HepG2 (cell line): Measurements from ENCODE around the gene ERCC4. TPM values are rescaled to one million over a fixed set of nuclear protein-coding genes. Genes with fewer than 3 reads are reported as not detected.
A peak's percentile ranks its signal among the peaks of the same experiment; 100 is the strongest.

Experiments used
- ATAC-seq: fragments of 200-7000 bp; cut with Tn5 transposase; 3 replicates; pipeline ENCODE4 v1.9.1; 2020; ENCODE audit warnings: mild to moderate bottlenecking, moderate library complexity
- BruUV-seq: library from RNA; stranded (reverse); fragments of 400-500 nt; replicated peaks from 2 replicates; lab custom pipeline; 2021; lab: Mats Ljungman, UMichigan
- CTCF ChIA-PET: fragments of 300-600 bp; formaldehyde crosslinking; extraction: SDS; loops from one replicate; lab custom pipeline; 2021; ENCODE audit warnings: low total read pairs, inconsistent platforms, low intra/inter-chr PET ratio; lab: Yijun Ruan, JAX
- POLR2A ChIA-PET: fragments of 350-600 bp; sonication (Branson Sonifier 250); formaldehyde crosslinking; loops from one replicate; lab custom pipeline; 2020; ENCODE audit warnings: antibody characterized with exemption, inconsistent platforms; lab: Yijun Ruan, JAX
- DNase-seq: peaks from one replicate; pipeline ENCODE4 v3.0.0-alpha.2; 2015; ENCODE audit warnings: low spot score
- FAIRE-seq: peaks from 3 replicates; lab custom pipeline; 2011; peaks lifted over from hg19 to GRCh38; lab: Jason Lieb, UNC
- H2AFZ ChIP-seq: one replicate; pipeline ENCODE4 v1.6.1; 2011; ENCODE audit warnings: low read length, inconsistent platforms
- H3K27ac ChIP-seq: fragments of 300-600 bp; 3 replicates; pipeline ENCODE4 v1.8.0; 2011; ENCODE audit warnings: mixed run types, mild to moderate bottlenecking, mixed read lengths, low read length, inconsistent platforms; ENCODE audit not compliant: insufficient read depth; ENCODE audit errors: extremely low read length
- H3K27me3 ChIP-seq, 2 experiments: fragments of 200-600 bp in 1 of 2; 2 replicates in 1 of 2; 3 replicates in 1 of 2; pipeline versions ENCODE4 v1.6.0 to v1.8.0; 2011; ENCODE audit warnings: low read length in 2 of 2, mild to moderate bottlenecking in 2 of 2, moderate library complexity in 2 of 2, inconsistent platforms in 1 of 2; ENCODE audit not compliant: insufficient read depth in 2 of 2, control insufficient read depth in 1 of 2
- H3K36me3 ChIP-seq, 2 experiments: fragments of 200-600 bp in 1 of 2; replicated peaks in 1 of 2; 2 replicates in 1 of 2; 3 replicates in 1 of 2; pipeline versions ENCODE4 v1.5.1 to v1.8.0; 2011; ENCODE audit warnings: low read length in 2 of 2, inconsistent platforms in 1 of 2; ENCODE audit not compliant: insufficient read depth in 2 of 2, control insufficient read depth in 1 of 2
- H3K4me1 ChIP-seq: 2 replicates; pipeline ENCODE4 v1.5.1; 2012; ENCODE audit warnings: low read length, inconsistent platforms; ENCODE audit not compliant: insufficient read depth
- H3K4me2 ChIP-seq: 2 replicates; pipeline ENCODE4 v1.6.0; 2011; ENCODE audit warnings: low read depth, low read length, inconsistent platforms
- H3K4me3 ChIP-seq, 3 experiments: fragments of 200-600 bp in 1 of 3; sonication (generic), shearing (Covaris generic) in 1 of 3; replicated peaks in 1 of 3; 2 replicates each; pipeline ENCODE4 v1.5.1; 2011 to 2016; ENCODE audit warnings: low read length in 3 of 3, inconsistent platforms in 2 of 3, low read depth in 2 of 3, mild to moderate bottlenecking in 2 of 3, control low read depth in 1 of 3, mixed read lengths in 1 of 3; ENCODE audit not compliant: insufficient read depth in 1 of 3
- H3K79me2 ChIP-seq: one replicate; pipeline ENCODE4 v1.6.1; 2011; ENCODE audit warnings: low read length, inconsistent platforms; ENCODE audit not compliant: insufficient read depth
- H3K9ac ChIP-seq: 2 replicates; pipeline ENCODE4 v1.6.0; 2011; ENCODE audit warnings: mild to moderate bottlenecking, low read depth, low read length, inconsistent platforms; ENCODE audit not compliant: insufficient read depth
- H3K9me3 ChIP-seq: 2 replicates; pipeline ENCODE4 v1.5.1; 2012; ENCODE audit warnings: mild to moderate bottlenecking, low read length
- H4K20me1 ChIP-seq: 2 replicates; pipeline ENCODE4 v1.6.0; 2011; ENCODE audit warnings: inconsistent platforms, mild to moderate bottlenecking, low read length, moderate library complexity; ENCODE audit not compliant: insufficient read depth
- KDM3A ChIP-seq: IDR thresholded peaks from 2 replicates; pipeline ENCODE4 v1.6.1; 2018; ENCODE audit warnings: low read depth, missing compliant biosample characterization
- MAFF ChIP-seq: IDR thresholded peaks from 2 replicates; pipeline ENCODE4 v1.6.1; 2011; ENCODE audit warnings: low read depth, low read length, improper control_type of control experiment
- MAFK ChIP-seq, 2 experiments: IDR thresholded peaks in 1 of 2; conservative IDR thresholded peaks in 1 of 2; 2 replicates each; pipeline ENCODE4 v1.6.1; 2011; ENCODE audit warnings: improper control_type of control experiment in 2 of 2, low read length in 2 of 2
- ZNF333 ChIP-seq: sonication (generic); formaldehyde crosslinking; IDR thresholded peaks from 2 replicates; pipeline ENCODE4 v1.4.0; 2020; ENCODE audit warnings: mild to moderate bottlenecking, missing genetic modification reagents, borderline replicate concordance
- ZNF430 ChIP-seq: sonication (generic); formaldehyde crosslinking; IDR thresholded peaks from 2 replicates; pipeline ENCODE4 v1.9.0; 2021; ENCODE audit warnings: mild to moderate bottlenecking, missing genetic modification reagents
- WGBS: methylation state at CpG from one replicate; pipeline ENCODE4 v1.1.6; 2017; ENCODE audit warnings: low lambda C conversion rate; 5-methylcytosine and 5-hydroxymethylcytosine counted together
- in situ Hi-C: cut with HindIII; loops from 2 replicates; pipeline ENCODE4 v1.10.0; 2017; ENCODE audit warnings: low pct_unique_long_range_greater_than_20kb; ENCODE audit not compliant: extremely low pct_ligation_motif_present
- intact Hi-C: fragments of 100-400 bp; cut with micrococcal nuclease; formaldehyde crosslinking; loops from one replicate; pipeline ENCODE4 v1.10.0; 2022; ENCODE audit not compliant: unreplicated experiment
- polyA plus RNA-seq, 8 experiments: library from polyadenylated mRNA; depleted of rRNA in 3 of 8; stranded (reverse) in 7 of 8; unstranded in 1 of 8; fragments of >200 nt; fragmentation: Illumina TruSeq in 4 of 8; extraction: Trizol in 4 of 8; gene quantifications; 2 replicates each; pipeline versions ENCODE4 v1.2.1 to v1.2.3, GENCODE V29; 2011 to 2016; ENCODE audit warnings: low read depth in 4 of 8, missing spikeins in 1 of 8, mixed read lengths in 1 of 8; ENCODE audit not compliant: insufficient read depth in 1 of 8
- total RNA-seq, 5 experiments: library from RNA; depleted of rRNA; stranded (reverse); fragments of >200 nt; fragmentation: Illumina TruSeq; extraction: Trizol; gene quantifications; 2 replicates each; pipeline ENCODE4 v1.2.3, GENCODE V29; 2016; ENCODE audit warnings: low read depth in 1 of 5
- TF ChIP-seq, protein P1 (sequence below): sonication (generic); formaldehyde crosslinking; IDR thresholded peaks from 2 replicates; pipeline ENCODE4 v1.8.0; 2023; ENCODE audit warnings: mild to moderate bottlenecking, missing genetic modification reagents
- TF ChIP-seq, protein P2 (sequence below): sonication (generic); formaldehyde crosslinking; conservative IDR thresholded peaks from 2 replicates; pipeline ENCODE4 v1.4.0; 2020; ENCODE audit warnings: missing genetic modification reagents
- TF ChIP-seq, protein P3 (sequence below): sonication (generic); formaldehyde crosslinking; IDR thresholded peaks from 2 replicates; pipeline ENCODE4 v1.4.0; 2020; ENCODE audit warnings: mild to moderate bottlenecking, missing genetic modification reagents

Gene ERCC4
- total and polyA plus RNA-seq, 2 of the 13 experiments (the other 11 are each of a cell fraction or from before 2014, with no cell fraction given), result 5.4 to 15.2 TPM

DNA sequence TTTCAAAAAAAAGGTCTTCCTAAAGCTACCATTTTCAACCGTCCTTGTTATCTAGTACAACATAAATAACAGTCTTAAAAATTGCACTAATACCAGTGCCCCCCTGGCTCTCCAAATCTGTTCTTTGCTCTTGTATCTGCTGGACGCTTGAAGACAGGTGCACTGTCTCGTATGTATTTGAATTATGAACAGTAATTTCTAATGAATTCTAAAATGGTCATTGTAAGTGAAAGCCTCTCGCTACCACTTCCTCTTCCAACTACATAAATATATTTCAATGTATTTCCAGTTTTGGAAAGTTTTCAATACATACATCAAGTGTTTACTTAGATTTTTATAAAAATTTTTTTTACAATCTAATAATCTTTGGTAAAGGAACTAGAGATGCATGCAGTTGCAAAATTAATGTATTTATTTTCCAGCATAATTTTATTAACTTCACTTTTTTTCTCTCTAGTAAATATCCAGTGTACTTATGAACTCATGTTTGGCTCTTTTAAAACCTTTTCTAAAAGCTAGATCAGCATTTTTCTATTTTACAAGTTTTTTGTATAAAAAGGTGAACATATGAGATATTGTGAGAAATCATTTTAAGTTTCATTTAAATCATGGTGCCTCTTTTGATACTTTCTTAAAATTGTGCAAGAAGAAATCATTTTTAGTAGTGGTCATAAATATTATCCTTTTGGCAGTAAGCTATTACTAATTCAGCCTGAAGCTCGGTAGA lies 31.0 kb downstream of the ERCC4 start:
- ChIA-PET POLR2A (no interaction called here), CTCF (no interaction called here)
- Histone ChIP-seq H3K27ac (no peak overlapping the region), H3K9me3 (no peaks in the 10 kb centered on the region), H4K20me1 (no peaks in the 10 kb centered on the region), H3K79me2 (no peaks in the 10 kb centered on the region), H3K36me3 (peaks cover 3 to 20% of the 10 kb centered on the region in 2 experiments; a peak in 4 of 5 replicates), H3K4me1 (peaks cover 2% of the 10 kb centered on the region), H3K4me3 (no peak overlapping the region), H3K4me2 (no peak overlapping the region), H2AFZ (no peak overlapping the region), H3K27me3 (no peaks in the 10 kb centered on the region), H3K9ac (no peak overlapping the region)
- TF ChIP-seq MAFF (peak; percentile 83), MAFK (conservative IDR thresholded peaks at IDR 0.05 in 1 of 2, IDR thresholded peaks at IDR 0.05 in 1 of 2; ENCODE audit: low read length in 2 of 2) (peak; percentile 81 to 91), ZNF430 (no peak)
- TF ChIP-seq, protein P1, sequence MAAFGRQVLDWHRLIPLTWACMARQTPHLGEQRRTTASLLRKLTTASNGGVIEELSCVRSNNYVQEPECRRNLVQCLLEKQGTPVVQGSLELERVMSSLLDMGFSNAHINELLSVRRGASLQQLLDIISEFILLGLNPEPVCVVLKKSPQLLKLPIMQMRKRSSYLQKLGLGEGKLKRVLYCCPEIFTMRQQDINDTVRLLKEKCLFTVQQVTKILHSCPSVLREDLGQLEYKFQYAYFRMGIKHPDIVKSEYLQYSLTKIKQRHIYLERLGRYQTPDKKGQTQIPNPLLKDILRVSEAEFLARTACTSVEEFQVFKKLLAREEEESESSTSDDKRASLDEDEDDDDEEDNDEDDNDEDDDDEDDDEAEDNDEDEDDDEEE, result no peak
- BruUV-seq, result no TSS peak
- ATAC-seq, result no peak
- intact Hi-C loops (no loop called here), in situ Hi-C loops (no loop called here)
- no peak for FAIRE-seq
- no peak for DNase-seq
- WGBS, result 69% methylated on average over 5 of the region's 5 CpGs

DNA sequence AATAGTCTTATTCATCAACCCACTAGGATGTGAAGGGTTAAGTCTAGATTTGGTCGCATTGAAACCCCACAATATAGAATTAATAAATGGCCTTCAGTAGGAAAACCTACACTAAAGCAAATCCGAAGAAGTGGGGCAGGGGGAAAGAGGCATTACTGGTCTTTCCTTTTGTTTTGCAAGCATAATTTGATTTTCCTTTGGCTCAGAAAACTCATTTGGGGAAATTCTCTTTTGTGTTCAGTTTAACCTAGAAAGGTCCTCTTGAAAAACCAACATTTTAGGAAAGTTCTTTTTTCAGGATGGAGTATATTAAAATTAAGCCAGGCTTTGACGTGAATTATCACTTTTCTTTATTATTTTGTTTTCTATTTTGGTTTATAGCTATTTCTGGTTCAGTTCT lies 31.7 kb downstream of the ERCC4 start:
- intact Hi-C loops, result no loop called here
- in situ Hi-C loops, result no loop called here
- no peak overlapping the region for H3K27ac ChIP-seq
- CTCF ChIA-PET, result no interaction called here
- FAIRE-seq, result no peak
- 87% methylated on average over 3 of the region's 3 CpGs for WGBS
- no peaks in the 10 kb centered on the region for H4K20me1 ChIP-seq
- H3K79me2 ChIP-seq, result no peaks in the 10 kb centered on the region
- no peak overlapping the region for H3K4me3 ChIP-seq
- no peak for DNase-seq
- H3K36me3 ChIP-seq, result peaks cover 3 to 13% of the 10 kb centered on the region in 2 experiments; a peak in 4 of 5 replicates
- no peak overlapping the region for H2AFZ ChIP-seq
- no peak overlapping the region for H3K9ac ChIP-seq
- no TSS peak for BruUV-seq
- no peaks in the 10 kb centered on the region for H3K9me3 ChIP-seq
- H3K4me2 ChIP-seq, result no peak overlapping the region
- H3K4me1 ChIP-seq, result peaks cover 5% of the 10 kb centered on the region
- no peak for ATAC-seq
- POLR2A ChIA-PET, result no interaction called here
- no peaks in the 10 kb centered on the region for H3K27me3 ChIP-seq
- TF ChIP-seq ZNF333 (CRISPR knock-in tag) (no peak), KDM3A (CRISPR knock-in tag) (no peak)
- TF ChIP-seq, protein P2, sequence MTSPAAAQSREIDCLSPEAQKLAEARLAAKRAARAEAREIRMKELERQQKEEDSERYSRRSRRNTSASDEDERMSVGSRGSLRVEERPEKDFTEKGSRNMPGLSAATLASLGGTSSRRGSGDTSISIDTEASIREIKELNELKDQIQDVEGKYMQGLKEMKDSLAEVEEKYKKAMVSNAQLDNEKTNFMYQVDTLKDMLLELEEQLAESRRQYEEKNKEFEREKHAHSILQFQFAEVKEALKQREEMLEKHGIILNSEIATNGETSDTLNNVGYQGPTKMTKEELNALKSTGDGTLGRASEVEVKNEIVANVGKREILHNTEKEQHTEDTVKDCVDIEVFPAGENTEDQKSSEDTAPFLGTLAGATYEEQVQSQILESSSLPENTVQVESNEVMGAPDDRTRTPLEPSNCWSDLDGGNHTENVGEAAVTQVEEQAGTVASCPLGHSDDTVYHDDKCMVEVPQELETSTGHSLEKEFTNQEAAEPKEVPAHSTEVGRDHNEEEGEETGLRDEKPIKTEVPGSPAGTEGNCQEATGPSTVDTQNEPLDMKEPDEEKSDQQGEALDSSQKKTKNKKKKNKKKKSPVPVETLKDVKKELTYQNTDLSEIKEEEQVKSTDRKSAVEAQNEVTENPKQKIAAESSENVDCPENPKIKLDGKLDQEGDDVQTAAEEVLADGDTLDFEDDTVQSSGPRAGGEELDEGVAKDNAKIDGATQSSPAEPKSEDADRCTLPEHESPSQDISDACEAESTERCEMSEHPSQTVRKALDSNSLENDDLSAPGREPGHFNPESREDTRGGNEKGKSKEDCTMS, result no peak
- TF ChIP-seq, protein P3, sequence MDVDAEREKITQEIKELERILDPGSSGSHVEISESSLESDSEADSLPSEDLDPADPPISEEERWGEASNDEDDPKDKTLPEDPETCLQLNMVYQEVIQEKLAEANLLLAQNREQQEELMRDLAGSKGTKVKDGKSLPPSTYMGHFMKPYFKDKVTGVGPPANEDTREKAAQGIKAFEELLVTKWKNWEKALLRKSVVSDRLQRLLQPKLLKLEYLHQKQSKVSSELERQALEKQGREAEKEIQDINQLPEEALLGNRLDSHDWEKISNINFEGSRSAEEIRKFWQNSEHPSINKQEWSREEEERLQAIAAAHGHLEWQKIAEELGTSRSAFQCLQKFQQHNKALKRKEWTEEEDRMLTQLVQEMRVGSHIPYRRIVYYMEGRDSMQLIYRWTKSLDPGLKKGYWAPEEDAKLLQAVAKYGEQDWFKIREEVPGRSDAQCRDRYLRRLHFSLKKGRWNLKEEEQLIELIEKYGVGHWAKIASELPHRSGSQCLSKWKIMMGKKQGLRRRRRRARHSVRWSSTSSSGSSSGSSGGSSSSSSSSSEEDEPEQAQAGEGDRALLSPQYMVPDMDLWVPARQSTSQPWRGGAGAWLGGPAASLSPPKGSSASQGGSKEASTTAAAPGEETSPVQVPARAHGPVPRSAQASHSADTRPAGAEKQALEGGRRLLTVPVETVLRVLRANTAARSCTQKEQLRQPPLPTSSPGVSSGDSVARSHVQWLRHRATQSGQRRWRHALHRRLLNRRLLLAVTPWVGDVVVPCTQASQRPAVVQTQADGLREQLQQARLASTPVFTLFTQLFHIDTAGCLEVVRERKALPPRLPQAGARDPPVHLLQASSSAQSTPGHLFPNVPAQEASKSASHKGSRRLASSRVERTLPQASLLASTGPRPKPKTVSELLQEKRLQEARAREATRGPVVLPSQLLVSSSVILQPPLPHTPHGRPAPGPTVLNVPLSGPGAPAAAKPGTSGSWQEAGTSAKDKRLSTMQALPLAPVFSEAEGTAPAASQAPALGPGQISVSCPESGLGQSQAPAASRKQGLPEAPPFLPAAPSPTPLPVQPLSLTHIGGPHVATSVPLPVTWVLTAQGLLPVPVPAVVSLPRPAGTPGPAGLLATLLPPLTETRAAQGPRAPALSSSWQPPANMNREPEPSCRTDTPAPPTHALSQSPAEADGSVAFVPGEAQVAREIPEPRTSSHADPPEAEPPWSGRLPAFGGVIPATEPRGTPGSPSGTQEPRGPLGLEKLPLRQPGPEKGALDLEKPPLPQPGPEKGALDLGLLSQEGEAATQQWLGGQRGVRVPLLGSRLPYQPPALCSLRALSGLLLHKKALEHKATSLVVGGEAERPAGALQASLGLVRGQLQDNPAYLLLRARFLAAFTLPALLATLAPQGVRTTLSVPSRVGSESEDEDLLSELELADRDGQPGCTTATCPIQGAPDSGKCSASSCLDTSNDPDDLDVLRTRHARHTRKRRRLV, result no peak
